Heart right ventricle (tissue), 16 donors: ENCODE results near the gene USP24. TPM values are rescaled to one million over a fixed set of nuclear protein-coding genes. Genes with fewer than 3 reads are reported as not detected.

Source experiments
- ATAC-seq, 8 donors: fragments of 200-7000 bp; cut with Tn5 transposase; one replicate each; pipeline ENCODE4 v1.9.1; 2020; ENCODE audit warnings: mild to moderate bottlenecking in 8 of 8, moderate library complexity in 8 of 8, moderate number of reproducible peaks in 1 of 8
- DNase-seq, 2 donors: peaks; one replicate each; pipeline ENCODE4 v3.0.0-alpha.2; 2020
- H3K27ac ChIP-seq, 10 donors: fragments of 200-600 bp; sonication (generic) in 2 of 10; one replicate each; pipeline versions ENCODE4 v1.5.0 to v1.8.0; 2020 to 2022; ENCODE audit warnings: mild to moderate bottlenecking in 3 of 10
- H3K27me3 ChIP-seq, 7 donors: fragments of 200-600 bp; one replicate each; pipeline ENCODE4 v1.8.0; 2021 to 2022; ENCODE audit warnings: mild to moderate bottlenecking in 2 of 7
- H3K36me3 ChIP-seq, 9 donors: fragments of 200-600 bp; sonication (generic) in 1 of 9; one replicate each; pipeline versions ENCODE4 v1.5.0 to v1.8.0; 2020 to 2022; ENCODE audit warnings: mild to moderate bottlenecking in 2 of 9
- H3K4me1 ChIP-seq, 9 donors: fragments of 200-600 bp; sonication (generic) in 1 of 9; one replicate each; pipeline versions ENCODE4 v1.5.0 to v1.8.0; 2020 to 2022; ENCODE audit warnings: mild to moderate bottlenecking in 4 of 9
- H3K4me3 ChIP-seq, 10 donors: fragments of 200-600 bp; sonication (generic) in 2 of 10; one replicate each; pipeline versions ENCODE4 v1.5.0 to v1.8.0; 2020 to 2022; ENCODE audit warnings: mild to moderate bottlenecking in 7 of 10, moderate library complexity in 2 of 10
- H3K9me3 ChIP-seq, 11 donors: fragments of 200-600 bp in 10 of 11; sonication (generic) in 2 of 11; one replicate each; pipeline versions ENCODE4 v1.5.0 to v1.8.0; 2013 to 2022; ENCODE audit warnings: mild to moderate bottlenecking in 2 of 11, control low read depth in 1 of 11, moderate library complexity in 1 of 11
- CTCF ChIP-seq, 9 donors: fragments of 200-600 bp; sonication (generic) in 2 of 9; IDR thresholded peaks; one replicate each; pipeline versions ENCODE4 v1.5.0 to v1.8.0; 2021 to 2022; ENCODE audit warnings: antibody characterized with exemption in 9 of 9, mild to moderate bottlenecking in 5 of 9, moderate library complexity in 1 of 9
- WGBS, 2 donors: extraction: QIAGEN DNeasy Blood & Tissue Kit; methylation state at CpG; one replicate each; pipeline ENCODE4 v1.1.7; 2013; ENCODE audit warnings: inconsistent platforms in 1 of 2; 5-methylcytosine and 5-hydroxymethylcytosine counted together
- intact Hi-C, 10 donors: fragments of 100-400 bp; cut with DNase I; formaldehyde crosslinking; loops; one replicate each; pipeline versions ENCODE4 v1.11.1 to v1.14.2; 2022
- polyA plus RNA-seq, 2 donors: library from polyadenylated mRNA; stranded (reverse); fragments of 200-250 nt; gene quantifications; one replicate each; pipeline ENCODE4 v1.2.3, GENCODE V29; 2013
- total RNA-seq, 10 donors: library from RNA; stranded (reverse); fragmentation: NEBNext Ultra II Directional in 3 of 10; extraction: Animal tissue kit (Norgen Biotek cat#: 25700) in 3 of 10; gene quantifications; one replicate each; pipeline versions ENCODE4 v1.2.1 to v1.2.4, GENCODE V29; 2021 to 2023
- donor health status: Arrhythmogenic right ventricular cardiomyopathy.
- donor health status: ischemic (EF 13 %, LVEDD 7.1; RV severe dilation, severe dysfunction).
- donor health status: healthy with polysubstance abuse.
- donor health status: DM: no; HTN: yes; CAD: no.
- donor health status: DM: no; HTN: no; CAD: no.
- donor health status: ischemic (EF 25% LVEDD 6.9; RV normal size, moderate dysfunction).
- donor health status: ischemic (EF 25% LVEDD 5.7; RV mildly dilated, moderate dysfunction).
- donor health status: healthy.
- donor health status: DM: yes; HTN: yes; CAD: no.
- donor health status: Ischemic cardiomyopathy.
- donor health status: ischemic (EF 35%, LVEDD 5.7; RV mildly dilated, moderate dysfunction).
- donor health status: nonischemic (EF 11% LVEDD 7.7; RV severe dilation, severe dysfunction).
- donor health status: DM: yes; HTN: yes; CAD: no.
- donor health status: PGD.
- donor health status: ischemic (EF 29% LVEDD 5.4; RV normal size, mild dysfunction).
- donor health status: nonischemic (EF 23%, LVEDD 6.1; RV moderate dilation, normal function).

USP24 gene
- total and polyA plus RNA-seq, 12 donors: 7.1 to 49.7 (median 41.3) TPM

- WGBS, 2 donors: 58 to 59% methylated on average over 7 of the region's 7 CpGs
- DNase-seq (no peak), ATAC-seq (peak in 4 of 8 donors; percentile 7 to 46 (median 24))
- peaks cover 0 to 40% (median 13%) of the 10 kb centered on the region in 9 donors for H3K4me1 ChIP-seq
- H3K9me3 ChIP-seq: no peaks in the 10 kb centered on the region
- no peak for TF ChIP-seq CTCF (IDR thresholded peaks at IDR 0.05)
- intact Hi-C loops: no loop called here
- H3K36me3 ChIP-seq: no peaks in the 10 kb centered on the region
- peak overlapping the region in 5 of 10 donors; percentile 1 to 17 (median 7) for H3K27ac ChIP-seq
- no peak overlapping the region for H3K4me3 ChIP-seq
- no peaks in the 10 kb centered on the region for H3K27me3 ChIP-seq
These were observed 161.8 kb downstream of the USP24 start for GRCh38 chr1:55053265-55053954.

GRCh38 chr1:55052221-55053142, 162.7 kb downstream of the USP24 start:
- DNase-seq (peak; percentile 43 to 57), ATAC-seq (peak in 6 of 8 donors; percentile 10 to 58 (median 29))
- Histone ChIP-seq H3K27ac (peak overlapping the region in 5 of 10 donors; percentile 1 to 17 (median 7)), H3K4me3 (no peak overlapping the region), H3K27me3 (no peaks in the 10 kb centered on the region), H3K4me1 (peaks cover 0 to 40% (median 13%) of the 10 kb centered on the region in 9 donors), H3K36me3 (no peaks in the 10 kb centered on the region), H3K9me3 (no peaks in the 10 kb centered on the region)
- WGBS, 2 donors: 83 to 84% methylated on average over 29 of the region's 29 CpGs
- TF ChIP-seq CTCF (IDR thresholded peaks at IDR 0.05): no peak
- intact Hi-C loops: no loop called here

- Histone ChIP-seq H3K4me1 (peaks cover 0 to 40% (median 13%) of the 10 kb centered on the region in 9 donors), H3K4me3 (no peak overlapping the region), H3K9me3 (no peaks in the 10 kb centered on the region), H3K36me3 (no peaks in the 10 kb centered on the region), H3K27me3 (no peaks in the 10 kb centered on the region), H3K27ac (no peak overlapping the region)
- DNase-seq (no peak), ATAC-seq (no peak)
- WGBS, 2 donors: 53 to 73% methylated on average over 9 of the region's 9 CpGs
- intact Hi-C loops: no loop called here
- TF ChIP-seq CTCF (IDR thresholded peaks at IDR 0.05): no peak
These were observed 163.5 kb downstream of the USP24 start for GRCh38 chr1:55051621-55052020.

- Histone ChIP-seq H3K27ac (no peak overlapping the region), H3K36me3 (no peaks in the 10 kb centered on the region), H3K4me3 (no peak overlapping the region), H3K4me1 (peaks cover 0 to 40% (median 13%) of the 10 kb centered on the region in 9 donors), H3K9me3 (no peaks in the 10 kb centered on the region), H3K27me3 (no peaks in the 10 kb centered on the region)
- DNase-seq (no peak), ATAC-seq (no peak)
- no peak for TF ChIP-seq CTCF (IDR thresholded peaks at IDR 0.05)
- 74 to 81% methylated on average over 5 of the region's 5 CpGs for WGBS, 2 donors
- intact Hi-C loops: no loop called here
These were observed 164.0 kb downstream of the USP24 start for GRCh38 chr1:55051169-55051568.
